Neural cell (in vitro differentiated cells): Measurements from ENCODE around the gene IGF1R.

ENCODE experiments used
- CTCF ChIP-seq: fragments of 450-650 bp; IDR thresholded peaks from 2 replicates; pipeline ENCODE4 v1.5.1; 2014; ENCODE audit warnings: antibody characterized with exemption, mild to moderate bottlenecking, moderate library complexity; ENCODE audit not compliant: poor library complexity, severe bottlenecking
- EP300 ChIP-seq: fragments of 450-650 bp; conservative IDR thresholded peaks from 2 replicates; pipeline ENCODE4 v1.6.1; 2014; ENCODE audit warnings: antibody characterized with exemption, mild to moderate bottlenecking, moderate library complexity; ENCODE audit not compliant: poor library complexity, severe bottlenecking
- EZH2 ChIP-seq: fragments of 200-600, 300-800 bp; shearing (Covaris generic), sonication (generic); IDR thresholded peaks from 2 replicates; pipeline ENCODE4 v1.6.1; 2014; ENCODE audit warnings: antibody characterized with exemption, low read length, borderline replicate concordance, mild to moderate bottlenecking; ENCODE audit not compliant: insufficient read depth, poor library complexity, severe bottlenecking
- RAD21 ChIP-seq: fragments of 450-650 bp; conservative IDR thresholded peaks from 2 replicates; pipeline ENCODE4 v1.6.1; 2014; ENCODE audit warnings: antibody characterized with exemption, mild to moderate bottlenecking, moderate library complexity
- SMC3 ChIP-seq: fragments of 450-650 bp; conservative IDR thresholded peaks from 2 replicates; pipeline ENCODE4 v1.6.1; 2014; ENCODE audit warnings: antibody characterized with exemption, mild to moderate bottlenecking, moderate library complexity; ENCODE audit not compliant: poor library complexity

GRCh38 chr15:98958076-98958475 is 309.7 kb downstream of the IGF1R start:
- TF ChIP-seq EZH2 (no peak), CTCF (no peak), RAD21 (no peak), EP300 (no peak), SMC3 (no peak)
